ENCODE data around the gene SDF2L1. TPM values are rescaled to one million over a fixed set of nuclear protein-coding genes. Genes with fewer than 3 reads are reported as not detected.

The SDF2L1 gene
- total RNA-seq, 1 donor from 2014 or later = 4.3 TPM

DNA sequence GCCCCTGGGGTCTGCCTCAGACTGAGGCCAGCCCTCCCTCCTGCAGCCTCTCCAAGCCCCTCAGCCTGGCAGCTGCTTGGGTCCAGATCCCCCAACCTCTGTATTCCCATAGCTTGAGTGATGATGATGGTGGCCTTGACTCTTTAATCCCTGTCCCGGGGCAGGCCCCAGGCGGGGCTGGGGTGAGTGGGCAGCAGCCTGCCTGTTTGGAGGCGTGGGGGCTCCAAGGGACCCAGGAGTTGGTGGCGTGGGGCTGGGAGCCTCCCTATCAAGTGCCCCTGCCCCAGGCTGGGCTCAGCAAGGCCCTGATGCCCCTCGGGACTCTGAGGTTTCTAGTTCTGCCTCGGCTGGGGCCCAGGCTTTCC lies 46.2 kb downstream of the SDF2L1 start:
- Histone ChIP-seq H3K27ac (no peak overlapping the region), H3K79me2 (ENCODE audit: low read depth) (no peaks in the 10 kb centered on the region), H3K4me3 (no peak overlapping the region), H3K36me3 (no peaks in the 10 kb centered on the region), H3K9me3 (ENCODE audit: low read depth) (no peaks in the 10 kb centered on the region), H4K20me1 (ENCODE audit: low read depth) (no peaks in the 10 kb centered on the region), H2AFZ (replicated peaks) (no peak overlapping the region), H3K27me3 (no peaks in the 10 kb centered on the region), H3F3A (ENCODE audit: low read depth) (no peaks in the 10 kb centered on the region), H3K4me2 (no peak overlapping the region), H3K4me1 (no peaks in the 10 kb centered on the region), H3K9ac (no peak overlapping the region)
- Mint-ChIP-seq H3K36me3 (peaks cover 15% of the 10 kb centered on the region), H3K4me1 (peaks cover 6% of the 10 kb centered on the region), H3K27me3 (ENCODE audit: insufficient read depth, low read depth) (peaks cover 11% of the 10 kb centered on the region), H3K9me3 (no peaks in the 10 kb centered on the region), H3K4me3 (no peak overlapping the region), H3K27ac (no peak overlapping the region)
- TF ChIP-seq EZH2phosphoT487 (IDR thresholded peaks at IDR 0.05) (no peak), EZH2 (IDR thresholded peaks at IDR 0.05) (no peak)
- TF ChIP-seq, protein P1, sequence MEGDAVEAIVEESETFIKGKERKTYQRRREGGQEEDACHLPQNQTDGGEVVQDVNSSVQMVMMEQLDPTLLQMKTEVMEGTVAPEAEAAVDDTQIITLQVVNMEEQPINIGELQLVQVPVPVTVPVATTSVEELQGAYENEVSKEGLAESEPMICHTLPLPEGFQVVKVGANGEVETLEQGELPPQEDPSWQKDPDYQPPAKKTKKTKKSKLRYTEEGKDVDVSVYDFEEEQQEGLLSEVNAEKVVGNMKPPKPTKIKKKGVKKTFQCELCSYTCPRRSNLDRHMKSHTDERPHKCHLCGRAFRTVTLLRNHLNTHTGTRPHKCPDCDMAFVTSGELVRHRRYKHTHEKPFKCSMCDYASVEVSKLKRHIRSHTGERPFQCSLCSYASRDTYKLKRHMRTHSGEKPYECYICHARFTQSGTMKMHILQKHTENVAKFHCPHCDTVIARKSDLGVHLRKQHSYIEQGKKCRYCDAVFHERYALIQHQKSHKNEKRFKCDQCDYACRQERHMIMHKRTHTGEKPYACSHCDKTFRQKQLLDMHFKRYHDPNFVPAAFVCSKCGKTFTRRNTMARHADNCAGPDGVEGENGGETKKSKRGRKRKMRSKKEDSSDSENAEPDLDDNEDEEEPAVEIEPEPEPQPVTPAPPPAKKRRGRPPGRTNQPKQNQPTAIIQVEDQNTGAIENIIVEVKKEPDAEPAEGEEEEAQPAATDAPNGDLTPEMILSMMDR (IDR thresholded peaks at IDR 0.05) = no peak
- DNase-seq (ENCODE audit: low spot score) = no peak

DNA sequence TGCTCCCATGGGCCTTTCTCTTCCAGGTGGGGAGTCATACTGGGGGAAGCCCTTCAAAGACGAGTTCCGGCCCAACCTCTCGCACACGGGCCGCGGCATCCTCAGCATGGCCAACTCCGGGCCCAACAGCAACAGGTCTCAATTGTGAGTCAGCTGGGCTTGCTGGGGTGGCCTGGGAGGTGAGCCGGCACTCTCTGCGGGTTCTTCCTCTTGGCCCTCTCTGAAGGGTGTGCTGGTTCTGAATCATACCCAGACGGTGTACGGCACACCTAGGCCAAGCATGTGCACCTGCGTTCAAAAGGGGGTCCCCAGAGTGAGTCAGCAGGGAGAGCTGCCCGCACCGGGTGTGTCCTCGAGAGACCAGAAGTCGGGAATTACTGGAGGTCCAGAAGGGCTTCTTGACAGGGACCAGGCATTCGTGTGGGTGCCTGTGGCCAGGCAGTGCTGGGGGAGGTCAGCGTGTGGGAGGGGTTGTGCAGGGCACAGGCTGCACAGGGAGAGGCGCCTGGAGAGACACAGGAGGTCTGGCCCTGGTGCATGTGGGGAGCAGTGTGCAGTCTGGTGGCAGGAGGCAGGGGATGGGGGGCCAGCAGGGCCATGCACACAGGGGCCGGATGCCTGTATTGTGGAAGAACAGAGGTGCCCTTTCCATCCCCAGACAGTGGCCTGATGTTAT lies 46.7 kb downstream of the SDF2L1 start:
- Histone ChIP-seq H3K27me3 (no peaks in the 10 kb centered on the region), H3K79me2 (ENCODE audit: low read depth) (no peaks in the 10 kb centered on the region), H3K9ac (no peak overlapping the region), H3K27ac (no peak overlapping the region), H2AFZ (replicated peaks) (no peak overlapping the region), H3F3A (ENCODE audit: low read depth) (no peaks in the 10 kb centered on the region), H3K4me1 (no peaks in the 10 kb centered on the region), H4K20me1 (ENCODE audit: low read depth) (no peaks in the 10 kb centered on the region), H3K4me2 (no peak overlapping the region), H3K36me3 (no peaks in the 10 kb centered on the region), H3K9me3 (ENCODE audit: low read depth) (no peaks in the 10 kb centered on the region), H3K4me3 (no peak overlapping the region)
- Mint-ChIP-seq H3K4me3 (no peak overlapping the region), H3K27me3 (ENCODE audit: insufficient read depth, low read depth) (peaks cover 11% of the 10 kb centered on the region), H3K9me3 (no peaks in the 10 kb centered on the region), H3K36me3 (peaks cover 15% of the 10 kb centered on the region), H3K4me1 (peaks cover 6% of the 10 kb centered on the region), H3K27ac (no peak overlapping the region)
- TF ChIP-seq, protein P1 (IDR thresholded peaks at IDR 0.05) = no peak
- TF ChIP-seq EZH2 (IDR thresholded peaks at IDR 0.05) (no peak), EZH2phosphoT487 (IDR thresholded peaks at IDR 0.05) (no peak)
- DNase-seq (ENCODE audit: low spot score) = no peak

DNA sequence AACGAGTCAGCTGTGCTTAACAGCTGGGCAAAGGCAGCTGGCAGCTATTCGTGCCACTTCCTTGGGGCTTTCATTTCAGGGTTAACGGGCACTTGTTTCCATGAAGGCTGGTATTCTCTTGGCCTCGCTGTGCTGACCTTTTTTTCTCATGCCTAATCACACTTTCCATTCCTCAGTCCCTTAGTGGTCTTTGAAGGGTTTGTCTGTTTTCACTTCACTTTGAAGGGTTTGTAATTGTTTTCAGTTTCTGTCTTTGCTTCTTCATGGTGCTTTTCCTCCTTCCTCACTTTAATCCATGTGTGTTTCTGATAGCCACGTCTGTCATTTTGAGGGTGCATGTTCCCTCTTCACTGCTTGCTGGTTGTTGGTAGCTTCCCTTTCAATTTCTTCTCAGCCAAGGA lies 48.3 kb downstream of the SDF2L1 start:
- H3K27ac ChIP-seq = no peak overlapping the region

More for the DNA sequence above, 48.3 kb downstream of the SDF2L1 start:
- Histone ChIP-seq H2AFZ (replicated peaks) (no peak overlapping the region), H3K9me3 (ENCODE audit: low read depth) (no peaks in the 10 kb centered on the region), H3K36me3 (no peaks in the 10 kb centered on the region), H3F3A (ENCODE audit: low read depth) (no peaks in the 10 kb centered on the region), H3K9ac (no peak overlapping the region), H3K4me3 (no peak overlapping the region), H3K79me2 (ENCODE audit: low read depth) (no peaks in the 10 kb centered on the region), H4K20me1 (ENCODE audit: low read depth) (no peaks in the 10 kb centered on the region), H3K27me3 (no peaks in the 10 kb centered on the region), H3K4me1 (no peaks in the 10 kb centered on the region), H3K4me2 (no peak overlapping the region)
- Mint-ChIP-seq H3K9me3 (no peaks in the 10 kb centered on the region), H3K27ac (no peak overlapping the region), H3K4me3 (no peak overlapping the region), H3K36me3 (peaks cover 10% of the 10 kb centered on the region), H3K27me3 (ENCODE audit: insufficient read depth, low read depth) (peaks cover 9% of the 10 kb centered on the region), H3K4me1 (peaks cover 6% of the 10 kb centered on the region)
- DNase-seq (ENCODE audit: low spot score) = no peak
- no peak for TF ChIP-seq EZH2phosphoT487 (IDR thresholded peaks at IDR 0.05)
- TF ChIP-seq, protein P1 (IDR thresholded peaks at IDR 0.05) = no peak
- no peak for TF ChIP-seq EZH2 (IDR thresholded peaks at IDR 0.05)

Data from neural progenitor cell (in vitro differentiated cells).